Stomach (tissue), 9 donors: ENCODE results near the gene BTBD19. TPM values are rescaled to one million over a fixed set of nuclear protein-coding genes. Genes with fewer than 3 reads are reported as not detected.
A peak's percentile ranks its signal among the peaks of the same experiment; 100 is the strongest.
"Not testable (repeated sequence)": the region's sequence is repeated elsewhere in the genome, so short reads cannot be mapped to it uniquely, and the experiment has no call there.

Source experiments
- DNase-seq, 2 donors: peaks; one replicate each; pipeline versions ENCODE4 v3.0.0 to v3.0.0-alpha.2; 2013 to 2019
- H3K27ac ChIP-seq, 5 donors: fragments of 200-600 bp in 4 of 5; sonication (generic) in 4 of 5; one replicate each; pipeline ENCODE4 v1.5.1; 2013 to 2019; ENCODE audit warnings: mild to moderate bottlenecking in 1 of 5, moderate library complexity in 1 of 5
- H3K27me3 ChIP-seq, 3 donors: fragments of 200-600 bp; sonication (generic); one replicate each; pipeline ENCODE4 v1.5.1; 2017 to 2019; ENCODE audit warnings: mixed run types in 1 of 3
- H3K36me3 ChIP-seq, 4 donors: fragments of 200-600 bp; sonication (generic); 1 replicate in 3 of 4; 2 replicates in 1 of 4; pipeline ENCODE4 v1.5.1; 2016 to 2019
- H3K4me1 ChIP-seq, 4 donors: fragments of 200-600 bp; sonication (generic); one replicate each; pipeline ENCODE4 v1.5.1; 2016 to 2019
- H3K4me3 ChIP-seq, 4 donors: fragments of 200-600 bp; sonication (generic) in 3 of 4; one replicate each; pipeline ENCODE4 v1.5.1; 2016 to 2019; ENCODE audit warnings: mild to moderate bottlenecking in 1 of 4
- H3K9me3 ChIP-seq, 4 donors: fragments of 200-600 bp; sonication (generic); one replicate each; pipeline ENCODE4 v1.5.1; 2016 to 2019
- EP300 ChIP-seq: sonication (generic); formaldehyde crosslinking; IDR thresholded peaks from one replicate; pipeline ENCODE4 v1.6.1; 2017; ENCODE audit warnings: antibody characterized with exemption
- POLR2A ChIP-seq, 4 donors: fragments of 450-650 bp; IDR thresholded peaks; one replicate each; pipeline ENCODE4 v1.6.1; 2016; ENCODE audit warnings: antibody characterized with exemption in 4 of 4, control low read depth in 2 of 4, mild to moderate bottlenecking in 1 of 4, moderate library complexity in 1 of 4
- POLR2AphosphoS5 ChIP-seq, 3 donors: sonication (generic); formaldehyde crosslinking; IDR thresholded peaks; one replicate each; pipeline ENCODE4 v1.6.1; 2016; ENCODE audit warnings: antibody characterized with exemption in 3 of 3
- WGBS, 5 donors: extraction: QIAGEN DNeasy Blood & Tissue Kit in 3 of 5; methylation state at CpG; one replicate each; pipeline versions ENCODE4 v1.1.5 to v1.1.7; 2013 to 2018; 5-methylcytosine and 5-hydroxymethylcytosine counted together
- intact Hi-C: fragments of 100-400 bp; cut with DNase I; formaldehyde crosslinking; loops from one replicate; pipeline ENCODE4 v1.15.1; 2023; ENCODE audit warnings: low total_unique reads
- polyA plus RNA-seq, 3 donors: library from polyadenylated mRNA; stranded (reverse); fragments of 200-250 nt; gene quantifications; one replicate each; pipeline ENCODE4 v1.2.3, GENCODE V29; 2013
- total RNA-seq, 5 donors: library from RNA; depleted of rRNA; stranded (reverse); fragments of >200 nt; gene quantifications; one replicate each; pipeline versions ENCODE4 v1.1.0 to v1.2.3, GENCODE V29; 2014 to 2016
- TF ChIP-seq, protein P1 (sequence below), 7 experiments: fragments of 450-650 bp in 4 of 7; fragments of 200-600 bp in 3 of 7; sonication (generic) in 3 of 7; IDR thresholded peaks; one replicate each; pipeline ENCODE4 v1.5.1; 2016 to 2019; ENCODE audit warnings: antibody characterized with exemption in 7 of 7, control low read depth in 2 of 7, mild to moderate bottlenecking in 1 of 7
- donor health status: healthy with polysubstance abuse.
- donor health status: Bipolar disorder and iron deficiency.
- donor health status: healthy.

BTBD19 gene
- total and polyA plus RNA-seq, 8 donors: 0.89 to 4.1 (median 2.9) TPM; not detected in 2

DNA sequence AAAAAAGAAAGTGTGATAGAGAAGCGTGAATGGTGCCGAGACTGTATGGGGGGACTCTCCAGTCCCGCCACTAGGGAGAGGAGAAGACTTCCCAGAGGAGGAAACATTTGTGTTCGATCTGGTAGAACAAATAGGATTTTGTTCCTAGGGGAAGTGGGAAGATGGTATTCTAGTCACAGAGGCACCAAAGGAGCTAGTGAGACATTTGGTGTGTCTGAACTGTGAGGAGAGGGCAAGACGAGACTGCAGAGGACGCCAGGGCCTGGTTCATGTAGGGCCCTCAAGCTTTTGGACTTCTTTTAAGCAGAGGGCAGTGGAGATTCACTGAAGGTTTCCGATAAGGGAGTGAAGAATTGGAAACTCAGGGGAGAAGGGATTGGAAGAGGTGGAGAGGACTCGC lies 2.9 kb downstream of the BTBD19 start:
- Histone ChIP-seq H3K27ac (peak overlapping the region in 4 of 5 donors; percentile 93 to 99 (median 98)), H3K4me1 (peaks cover 60 to 88% (median 75%) of the 10 kb centered on the region in 4 donors), H3K9me3 (no peaks in the 10 kb centered on the region), H3K4me3 (no peak overlapping the region), H3K36me3 (peaks cover 0 to 6% (median 3%) of the 10 kb centered on the region in 4 donors), H3K27me3 (no peaks in the 10 kb centered on the region)
- intact Hi-C loops: no loop called here
- no peak for DNase-seq
- 76 to 89% (median 85%) methylated on average over 8 of the region's 8 CpGs for WGBS, 5 donors
- TF ChIP-seq POLR2AphosphoS5 (IDR thresholded peaks at IDR 0.05) (no peak), EP300 (no peak), POLR2A (IDR thresholded peaks at IDR 0.05) (no peak)

DNA sequence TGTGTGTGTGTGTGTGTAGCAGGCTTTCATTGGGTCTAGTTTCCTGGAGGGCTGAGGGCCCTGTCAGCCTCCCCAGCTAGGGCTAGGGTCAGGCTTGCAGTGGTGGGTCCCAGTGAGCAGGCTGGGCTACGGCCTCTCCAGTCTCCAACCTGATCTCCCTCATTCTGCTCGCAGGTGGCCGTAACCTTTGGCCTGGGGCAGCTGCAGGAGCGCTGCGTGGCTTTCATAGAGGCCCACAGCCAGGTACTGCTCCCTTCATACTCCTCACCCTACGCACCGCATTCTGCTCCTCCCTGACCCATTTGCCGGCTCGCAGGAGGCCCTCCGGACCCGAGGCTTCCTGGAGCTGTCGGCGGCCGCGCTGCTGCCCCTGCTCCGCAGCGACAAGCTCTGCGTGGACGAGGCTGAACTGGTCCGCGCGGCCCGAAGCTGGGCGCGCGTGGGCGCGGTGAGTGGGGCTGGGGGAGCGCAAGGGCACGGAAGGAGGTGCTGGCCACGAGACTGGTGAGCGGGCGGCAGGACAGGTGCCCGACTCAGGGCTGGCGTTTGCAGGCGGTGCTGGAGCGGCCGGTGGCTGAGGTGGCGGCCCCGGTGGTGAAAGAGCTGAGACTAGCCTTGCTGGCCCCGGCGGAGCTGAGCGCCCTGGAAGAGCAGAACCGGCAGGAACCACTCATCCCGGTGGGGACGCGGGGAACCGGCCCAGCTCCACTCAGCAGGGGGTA lies 4.7 kb downstream of the BTBD19 start:
- 19 to 52% (median 40%) methylated on average over 13 to 48 of the region's 48 CpGs for WGBS, 5 donors
- intact Hi-C loops: no loop called here
- no peak for TF ChIP-seq POLR2AphosphoS5 (IDR thresholded peaks at IDR 0.05)
- TF ChIP-seq, protein P1, sequence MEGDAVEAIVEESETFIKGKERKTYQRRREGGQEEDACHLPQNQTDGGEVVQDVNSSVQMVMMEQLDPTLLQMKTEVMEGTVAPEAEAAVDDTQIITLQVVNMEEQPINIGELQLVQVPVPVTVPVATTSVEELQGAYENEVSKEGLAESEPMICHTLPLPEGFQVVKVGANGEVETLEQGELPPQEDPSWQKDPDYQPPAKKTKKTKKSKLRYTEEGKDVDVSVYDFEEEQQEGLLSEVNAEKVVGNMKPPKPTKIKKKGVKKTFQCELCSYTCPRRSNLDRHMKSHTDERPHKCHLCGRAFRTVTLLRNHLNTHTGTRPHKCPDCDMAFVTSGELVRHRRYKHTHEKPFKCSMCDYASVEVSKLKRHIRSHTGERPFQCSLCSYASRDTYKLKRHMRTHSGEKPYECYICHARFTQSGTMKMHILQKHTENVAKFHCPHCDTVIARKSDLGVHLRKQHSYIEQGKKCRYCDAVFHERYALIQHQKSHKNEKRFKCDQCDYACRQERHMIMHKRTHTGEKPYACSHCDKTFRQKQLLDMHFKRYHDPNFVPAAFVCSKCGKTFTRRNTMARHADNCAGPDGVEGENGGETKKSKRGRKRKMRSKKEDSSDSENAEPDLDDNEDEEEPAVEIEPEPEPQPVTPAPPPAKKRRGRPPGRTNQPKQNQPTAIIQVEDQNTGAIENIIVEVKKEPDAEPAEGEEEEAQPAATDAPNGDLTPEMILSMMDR (IDR thresholded peaks at IDR 0.05): no peak
- no peak for TF ChIP-seq POLR2A (IDR thresholded peaks at IDR 0.05)
- no peak for TF ChIP-seq EP300
- no peaks in the 10 kb centered on the region for H3K27me3 ChIP-seq
- no peak for DNase-seq
- H3K27ac ChIP-seq: peak overlapping the region; percentile 86 to 97 (median 89)
- H3K36me3 ChIP-seq: no peaks in the 10 kb centered on the region
- peaks cover 42 to 71% (median 58%) of the 10 kb centered on the region in 4 donors for H3K4me1 ChIP-seq
- H3K4me3 ChIP-seq: peak overlapping the region; percentile 46 to 60 (median 54)
- no peaks in the 10 kb centered on the region for H3K9me3 ChIP-seq

DNA sequence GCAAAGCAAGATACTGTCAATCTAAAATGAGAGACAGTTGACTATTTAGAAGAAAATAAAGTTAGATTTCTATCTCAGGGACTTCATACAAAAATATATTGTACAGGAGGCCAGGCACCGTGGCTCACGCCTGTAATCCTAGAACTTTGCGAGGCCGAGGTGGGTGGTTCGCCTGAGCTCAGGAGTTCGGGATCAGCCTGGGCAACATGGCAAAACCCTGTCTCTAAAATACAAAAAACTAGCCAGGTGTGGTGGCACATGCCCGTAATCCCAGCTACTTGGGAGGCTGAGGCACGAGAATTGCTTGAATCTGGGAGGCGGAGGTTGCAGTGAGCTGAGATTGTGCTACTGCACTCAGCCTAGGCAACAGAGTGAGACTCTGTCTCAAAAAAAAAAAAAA lies 7.6 kb downstream of the BTBD19 start:
- H3K27ac ChIP-seq, intact Hi-C loops, H3K36me3 ChIP-seq, H3K9me3 ChIP-seq, H3K4me3 ChIP-seq, H3K27me3 ChIP-seq, DNase-seq: not testable (repeated sequence)
- WGBS, 5 donors: 86 to 95% (median 92%) methylated on average over 9 of the region's 9 CpGs
- H3K4me1 ChIP-seq: peaks cover 30 to 66% (median 49%) of the 10 kb centered on the region in 4 donors

DNA sequence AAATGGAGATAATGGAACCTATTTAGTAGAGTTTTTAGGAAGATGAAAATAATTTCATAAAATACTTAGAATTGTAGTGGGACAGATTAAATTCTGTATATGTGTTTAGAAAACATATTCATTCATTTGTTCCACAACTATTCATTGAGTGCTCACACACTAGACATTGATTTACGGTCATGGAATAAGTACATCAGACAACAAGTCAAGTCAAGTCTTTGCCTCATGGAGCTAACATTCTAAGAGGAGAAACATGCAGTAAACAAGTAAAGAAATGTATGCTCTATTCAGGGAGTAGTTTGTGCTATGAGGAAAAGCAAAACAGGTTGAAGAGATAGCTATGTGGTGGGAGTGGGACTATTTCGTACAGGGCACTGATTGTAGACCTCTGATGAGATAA lies 9.0 kb downstream of the BTBD19 start:
- intact Hi-C loops: no loop called here
- TF ChIP-seq, protein P1 (IDR thresholded peaks at IDR 0.05): no peak
- TF ChIP-seq POLR2AphosphoS5 (IDR thresholded peaks at IDR 0.05) (no peak), EP300 (no peak), POLR2A (IDR thresholded peaks at IDR 0.05) (no peak)
- 73 to 86% (median 77%) methylated on average over 2 of the region's 2 CpGs for WGBS, 5 donors
- no peaks in the 10 kb centered on the region for H3K36me3 ChIP-seq
- DNase-seq: no peak
- H3K27ac ChIP-seq: no peak overlapping the region
- H3K27me3 ChIP-seq: no peaks in the 10 kb centered on the region
- no peaks in the 10 kb centered on the region for H3K9me3 ChIP-seq
- no peak overlapping the region for H3K4me3 ChIP-seq
- peaks cover 25 to 57% (median 42%) of the 10 kb centered on the region in 4 donors for H3K4me1 ChIP-seq

DNA sequence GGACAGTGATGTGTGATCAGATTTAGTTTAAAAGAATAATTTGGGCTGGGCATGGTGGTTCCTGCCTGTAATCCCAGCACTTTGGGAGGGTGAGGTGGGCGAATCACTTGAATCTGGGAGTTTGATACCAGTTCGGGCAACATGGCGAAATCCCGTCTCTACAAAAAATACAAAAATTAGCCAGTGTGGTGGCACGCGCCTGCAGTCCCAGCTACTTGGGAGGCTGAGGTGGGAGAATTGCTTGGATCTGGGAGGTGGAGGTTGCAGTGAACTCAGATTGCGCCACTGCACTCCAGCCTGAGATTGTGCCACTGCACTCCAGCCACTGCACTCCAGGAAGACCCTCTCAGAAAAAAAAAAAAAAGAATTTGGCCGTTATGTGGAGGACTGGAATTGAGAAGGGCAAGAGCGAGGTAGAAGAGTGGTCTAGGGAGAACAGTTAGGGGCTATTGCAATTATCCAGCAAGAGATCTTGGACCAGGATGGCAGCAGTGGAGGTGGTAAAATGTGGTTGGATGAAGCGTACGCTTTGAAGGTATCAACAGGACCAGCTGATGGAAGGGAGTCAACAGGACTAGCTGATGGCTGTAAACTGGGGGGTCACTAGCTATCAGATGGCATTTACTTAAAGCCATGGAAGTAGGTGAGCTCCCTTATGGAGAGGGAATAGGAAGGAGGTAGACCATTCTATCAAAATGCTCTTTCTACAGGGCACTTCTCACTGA lies 9.6 kb downstream of the BTBD19 start:
- WGBS, 5 donors: 93 to 96% (median 95%) methylated on average over 11 of the region's 11 CpGs
- Histone ChIP-seq H3K4me1 (peaks cover 21 to 50% (median 36%) of the 10 kb centered on the region in 4 donors), H3K9me3 (no peaks in the 10 kb centered on the region), H3K36me3 (no peaks in the 10 kb centered on the region), H3K27ac (peak overlapping the region in 1 of 5 donors; percentile 96), H3K4me3 (no peak overlapping the region), H3K27me3 (no peaks in the 10 kb centered on the region)
- no peak for DNase-seq
- intact Hi-C loops: no loop called here
- TF ChIP-seq, protein P1 (IDR thresholded peaks at IDR 0.05): no peak
- TF ChIP-seq POLR2A (IDR thresholded peaks at IDR 0.05): no peak
- no peak for TF ChIP-seq EP300
- TF ChIP-seq POLR2AphosphoS5 (IDR thresholded peaks at IDR 0.05): no peak
